ENCODE results near the gene RACGAP1. TPM values are rescaled to one million over a fixed set of nuclear protein-coding genes. Genes with fewer than 3 reads are reported as not detected.

RACGAP1 gene
- total and polyA plus RNA-seq, 2 donors from 2014 or later, result 5.0 to 7.7 TPM

DNA sequence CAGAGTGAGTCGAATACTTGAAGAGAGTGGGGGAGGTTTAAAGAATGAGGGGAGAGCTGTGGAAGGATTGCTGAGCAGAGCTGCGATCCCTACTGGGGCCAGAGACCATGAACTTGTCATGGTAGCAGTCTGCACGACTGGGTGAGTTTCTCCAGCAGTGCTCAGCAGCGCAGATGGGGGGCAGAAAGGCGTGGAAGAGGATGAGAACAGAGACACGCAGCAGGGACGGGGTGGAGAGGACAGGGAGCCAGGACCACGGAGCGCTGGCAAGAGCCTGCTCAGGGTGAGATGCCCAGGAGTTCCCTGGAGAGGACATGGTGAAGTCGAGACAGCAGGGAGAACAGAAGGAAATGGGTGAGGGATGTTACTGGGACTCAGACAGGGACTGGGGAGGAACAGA lies 54.6 kb downstream of the RACGAP1 start:
- Histone ChIP-seq H3K4me3 (ENCODE audit: low read length in 3 of 3) (no peak overlapping the region), H3K9me3 (ENCODE audit: control insufficient read depth in 2 of 3, insufficient read depth in 1 of 3, low read length in 3 of 3) (no peaks in the 10 kb centered on the region), H3K36me3 (ENCODE audit: control insufficient read depth in 2 of 3, insufficient read depth in 3 of 3, low read length in 3 of 3) (no peaks in the 10 kb centered on the region), H3K9ac (ENCODE audit: low read length in 3 of 3) (no peak overlapping the region), H3K4me1 (ENCODE audit: control insufficient read depth in 2 of 3, insufficient read depth in 2 of 3, low read depth in 1 of 3, low read length in 3 of 3) (peaks cover 0 to 17% (median 8%) of the 10 kb centered on the region in 3 donors), H3K27me3 (ENCODE audit: control insufficient read depth, insufficient read depth, low read length) (no peaks in the 10 kb centered on the region), H3K27ac (ENCODE audit: low read depth in 2 of 2, low read length in 2 of 2) (no peak overlapping the region)
- TF ChIP-seq CTCF (IDR thresholded peaks at IDR 0.05; ENCODE audit: borderline replicate concordance, extremely low read depth, insufficient read depth), result no peak
- DNase-seq (peak in 1 of 5 donors; percentile 39), FAIRE-seq (no peak)
- intact Hi-C loops (cut with DNase I), result no loop called here

- FAIRE-seq, result no peak
- Histone ChIP-seq H3K4me3 (ENCODE audit: low read length in 3 of 3) (no peak overlapping the region), H3K9ac (ENCODE audit: low read length in 3 of 3) (no peak overlapping the region), H3K4me1 (ENCODE audit: control insufficient read depth in 2 of 3, insufficient read depth in 2 of 3, low read depth in 1 of 3, low read length in 3 of 3) (peaks cover 0 to 17% (median 8%) of the 10 kb centered on the region in 3 donors), H3K36me3 (ENCODE audit: control insufficient read depth in 2 of 3, insufficient read depth in 3 of 3, low read length in 3 of 3) (no peaks in the 10 kb centered on the region), H3K9me3 (ENCODE audit: control insufficient read depth in 2 of 3, insufficient read depth in 1 of 3, low read length in 3 of 3) (no peaks in the 10 kb centered on the region), H3K27me3 (ENCODE audit: control insufficient read depth, insufficient read depth, low read length) (no peaks in the 10 kb centered on the region), H3K27ac (ENCODE audit: low read depth in 2 of 2, low read length in 2 of 2) (no peak overlapping the region)
- intact Hi-C loops (cut with DNase I), result loop anchor here (5.0 kb wide), 1 partner anchor 82 kb away; no protein-coding TSS in a partner anchor
- no peak for TF ChIP-seq CTCF (IDR thresholded peaks at IDR 0.05; ENCODE audit: borderline replicate concordance, extremely low read depth, insufficient read depth)
- peak in 1 of 5 donors; percentile 33 for DNase-seq
Observed at GRCh38 chr12:49969651-49970429, 55.5 kb downstream of the RACGAP1 start.

DNA sequence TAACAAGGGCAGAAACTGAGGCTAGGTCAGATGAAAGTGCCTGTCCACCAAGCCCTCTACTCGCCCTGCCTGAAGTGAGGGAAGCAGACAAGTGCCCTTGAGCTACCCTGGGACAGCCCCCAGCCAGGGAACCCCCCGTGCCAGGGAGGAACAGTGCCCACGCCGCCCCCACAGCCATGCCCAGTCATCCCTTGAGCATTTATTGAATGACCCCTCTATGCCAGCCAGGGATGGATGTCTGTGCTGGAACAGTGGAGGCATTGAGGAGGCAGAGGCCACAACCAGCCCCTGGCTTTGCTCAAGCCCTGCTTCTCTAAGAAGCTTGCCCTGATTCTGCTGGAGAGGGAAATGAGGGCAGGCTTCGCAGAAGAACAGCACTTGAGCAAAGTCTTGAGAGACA lies 56.3 kb downstream of the RACGAP1 start:
- intact Hi-C loops (cut with DNase I), result loop anchor here (5.0 kb wide), 1 partner anchor 83 kb away; no protein-coding TSS in a partner anchor

More for the DNA sequence above, 56.3 kb downstream of the RACGAP1 start:
- H3K9ac ChIP-seq (ENCODE audit: low read length in 3 of 3), result no peak overlapping the region
- H3K9me3 ChIP-seq (ENCODE audit: control insufficient read depth in 2 of 3, insufficient read depth in 1 of 3, low read length in 3 of 3), result no peaks in the 10 kb centered on the region
- peaks cover 0 to 12% (median 8%) of the 10 kb centered on the region in 3 donors for H3K4me1 ChIP-seq (ENCODE audit: control insufficient read depth in 2 of 3, insufficient read depth in 2 of 3, low read depth in 1 of 3, low read length in 3 of 3)
- H3K27me3 ChIP-seq (ENCODE audit: control insufficient read depth, insufficient read depth, low read length), result no peaks in the 10 kb centered on the region
- TF ChIP-seq CTCF (IDR thresholded peaks at IDR 0.05; ENCODE audit: borderline replicate concordance, extremely low read depth, insufficient read depth), result no peak
- FAIRE-seq (no peak), DNase-seq (peak in 1 of 5 donors; percentile 31)
- H3K4me3 ChIP-seq (ENCODE audit: low read length in 3 of 3), result no peak overlapping the region
- H3K27ac ChIP-seq (ENCODE audit: low read depth in 2 of 2, low read length in 2 of 2), result no peak overlapping the region
- H3K36me3 ChIP-seq (ENCODE audit: control insufficient read depth in 2 of 3, insufficient read depth in 3 of 3, low read length in 3 of 3), result no peaks in the 10 kb centered on the region

Measured in kidney (tissue), 14 donors.